Astrocyte of the cerebellum (primary cell): ENCODE results near the gene TRIAP1.

ENCODE experiments used
- DNase-seq: peaks from one replicate; pipeline ENCODE4 v3.0.0-alpha.2; 2011; ENCODE audit warnings: low read depth
- H3K4me3 ChIP-seq: 2 replicates; pipeline ENCODE4 v1.5.1; 2011; ENCODE audit warnings: mild to moderate bottlenecking, low read depth, low read length, moderate library complexity
- in situ Hi-C: cut with HindIII; loops from 2 replicates; pipeline ENCODE4 v1.10.0; 2017; ENCODE audit warnings: low sequenced_read_pairs
- TF ChIP-seq, protein P1 (sequence below): IDR thresholded peaks from 2 replicates; pipeline ENCODE4 v1.5.1; 2012; ENCODE audit warnings: low read length, low read depth, moderate library complexity, mild to moderate bottlenecking; ENCODE audit errors: missing control alignments

The TRIAP1 gene

DNA sequence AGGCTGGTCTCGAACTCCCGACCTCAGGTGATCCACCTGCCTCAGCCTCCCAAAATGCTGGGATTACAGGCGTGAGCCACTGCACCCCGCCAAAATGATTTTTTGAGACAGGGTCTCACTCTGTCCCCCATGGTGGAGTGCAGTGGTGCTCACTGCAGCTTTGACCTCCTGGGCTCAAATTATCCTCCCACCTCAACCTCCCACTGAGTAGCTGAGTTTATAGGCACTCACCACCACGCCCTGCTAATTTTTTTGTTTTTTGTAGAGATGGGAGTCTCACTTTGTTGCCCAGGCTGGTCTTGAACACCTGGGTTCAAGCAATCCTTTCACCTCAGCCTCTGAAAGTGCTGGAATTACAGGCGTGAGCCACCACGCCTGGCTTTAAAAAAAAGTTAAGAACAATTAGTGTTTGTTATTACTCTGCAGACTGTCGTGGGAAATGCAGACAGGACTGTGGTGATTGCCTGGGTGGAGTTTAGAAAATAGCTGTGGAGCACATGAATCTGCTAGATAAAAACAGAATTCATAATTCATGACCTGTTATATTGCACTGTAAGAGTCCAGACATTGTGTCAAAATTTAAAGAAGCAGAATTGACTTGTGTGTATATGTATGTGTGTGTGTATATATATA is 17.5 kb downstream of the TRIAP1 start:
- H3K4me3 ChIP-seq, result no peak overlapping the region
- TF ChIP-seq, protein P1, sequence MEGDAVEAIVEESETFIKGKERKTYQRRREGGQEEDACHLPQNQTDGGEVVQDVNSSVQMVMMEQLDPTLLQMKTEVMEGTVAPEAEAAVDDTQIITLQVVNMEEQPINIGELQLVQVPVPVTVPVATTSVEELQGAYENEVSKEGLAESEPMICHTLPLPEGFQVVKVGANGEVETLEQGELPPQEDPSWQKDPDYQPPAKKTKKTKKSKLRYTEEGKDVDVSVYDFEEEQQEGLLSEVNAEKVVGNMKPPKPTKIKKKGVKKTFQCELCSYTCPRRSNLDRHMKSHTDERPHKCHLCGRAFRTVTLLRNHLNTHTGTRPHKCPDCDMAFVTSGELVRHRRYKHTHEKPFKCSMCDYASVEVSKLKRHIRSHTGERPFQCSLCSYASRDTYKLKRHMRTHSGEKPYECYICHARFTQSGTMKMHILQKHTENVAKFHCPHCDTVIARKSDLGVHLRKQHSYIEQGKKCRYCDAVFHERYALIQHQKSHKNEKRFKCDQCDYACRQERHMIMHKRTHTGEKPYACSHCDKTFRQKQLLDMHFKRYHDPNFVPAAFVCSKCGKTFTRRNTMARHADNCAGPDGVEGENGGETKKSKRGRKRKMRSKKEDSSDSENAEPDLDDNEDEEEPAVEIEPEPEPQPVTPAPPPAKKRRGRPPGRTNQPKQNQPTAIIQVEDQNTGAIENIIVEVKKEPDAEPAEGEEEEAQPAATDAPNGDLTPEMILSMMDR, result no peak
- DNase-seq, result no peak
- in situ Hi-C loops, result no loop called here

- TF ChIP-seq, protein P1, result no peak
- no peak for DNase-seq
- no peak overlapping the region for H3K4me3 ChIP-seq
- in situ Hi-C loops, result no loop called here
Measured at GRCh38 chr12:120425797-120426196, 20.4 kb downstream of the TRIAP1 start.

DNA sequence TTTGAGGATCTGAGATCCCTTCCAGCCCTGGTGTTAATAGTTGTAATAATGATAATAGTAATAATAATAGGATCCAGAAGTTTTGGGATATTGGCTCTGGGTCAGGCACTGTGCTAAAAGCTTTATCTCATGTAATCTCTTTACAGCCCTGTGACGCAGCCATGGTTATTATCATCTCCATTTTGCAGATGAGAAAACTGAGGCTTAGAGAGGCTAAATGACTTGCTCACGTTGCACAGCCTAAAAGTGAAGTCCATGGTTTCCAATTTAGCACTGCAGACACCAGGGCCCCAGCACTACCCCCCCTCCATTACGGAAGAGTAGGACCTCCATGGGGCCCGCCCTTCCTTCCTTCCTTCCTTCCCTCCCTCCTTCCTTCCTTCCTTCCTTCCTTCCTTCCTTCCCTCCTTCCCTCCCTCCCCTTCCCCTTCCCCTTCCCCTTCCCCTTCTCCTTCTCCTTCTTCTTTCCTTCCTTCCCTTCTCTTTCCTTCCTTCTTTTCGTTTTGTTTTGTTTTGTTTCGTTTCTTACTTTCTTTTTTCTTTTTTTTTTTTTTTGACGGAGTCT is 23.2 kb downstream of the TRIAP1 start:
- in situ Hi-C loops, result loop anchor here (5.0 kb wide), 1 partner anchor 51 kb away; no protein-coding TSS in a partner anchor
- H3K4me3 ChIP-seq, result no peak overlapping the region
- TF ChIP-seq, protein P1, result no peak
- no peak for DNase-seq

DNA sequence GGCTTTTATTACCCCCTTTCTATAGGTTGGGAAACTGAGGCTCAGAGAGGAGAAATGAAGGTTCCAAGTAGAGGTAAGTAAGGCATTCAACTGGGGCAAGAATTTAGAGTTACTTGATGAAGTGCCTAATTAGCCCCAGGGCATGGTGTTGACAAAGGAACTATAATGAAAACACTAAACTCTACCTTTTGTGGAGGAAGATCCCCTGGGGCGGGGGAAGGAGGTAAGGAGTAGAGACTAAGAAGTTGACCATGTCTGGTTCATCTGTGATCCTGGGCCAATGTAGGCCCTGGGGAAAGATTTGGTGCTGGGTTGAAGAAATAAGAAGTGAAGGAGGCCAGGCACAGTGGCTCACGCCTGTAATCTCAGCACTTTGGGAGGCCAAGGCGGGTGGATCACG is 24.5 kb downstream of the TRIAP1 start:
- in situ Hi-C loops, result loop anchor here (5.0 kb wide), 1 partner anchor 49 kb away; no protein-coding TSS in a partner anchor
- no peak overlapping the region for H3K4me3 ChIP-seq
- TF ChIP-seq, protein P1, result no peak
- DNase-seq, result no peak

- no peak overlapping the region for H3K4me3 ChIP-seq
- no peak for DNase-seq
- TF ChIP-seq, protein P1, result no peak
- in situ Hi-C loops, result no loop called here
Measured at GRCh38 chr12:120417917-120418580, 28.1 kb downstream of the TRIAP1 start.

GRCh38 chr12:120416490-120417216 is 29.5 kb downstream of the TRIAP1 start:
- DNase-seq, result no peak
- TF ChIP-seq, protein P1, result no peak
- no peak overlapping the region for H3K4me3 ChIP-seq
- in situ Hi-C loops, result no loop called here
